DOHH2 (cell line): ENCODE data around the gene GALNT18.

Experiments
- H3F3A ChIP-seq: fragments of 200-600 bp; sonication (generic), shearing (Covaris generic); 2 replicates; pipeline ENCODE4 v1.6.0; 2016; ENCODE audit warnings: antibody characterized with exemption, mild to moderate bottlenecking; ENCODE audit not compliant: control insufficient read depth, insufficient read depth
- H3K27ac ChIP-seq: fragments of 200-600 bp; sonication (generic); 2 replicates; pipeline ENCODE4 v1.5.1; 2014; ENCODE audit warnings: low read depth, mild to moderate bottlenecking, low read length, moderate library complexity
- H3K27me3 ChIP-seq: fragments of 200-600 bp; sonication (generic); 2 replicates; pipeline ENCODE4 v1.6.1; 2014; ENCODE audit warnings: mild to moderate bottlenecking, low read length, mixed read lengths; ENCODE audit not compliant: control insufficient read depth
- H3K36me3 ChIP-seq: fragments of 200-600 bp; sonication (generic); 2 replicates; pipeline ENCODE4 v1.6.1; 2014; ENCODE audit warnings: mild to moderate bottlenecking, low read length, moderate library complexity, mixed read lengths; ENCODE audit not compliant: control insufficient read depth
- H3K4me1 ChIP-seq: fragments of 200-600 bp; sonication (generic); 2 replicates; pipeline ENCODE4 v1.6.1; 2014; ENCODE audit warnings: mild to moderate bottlenecking, low read length, mixed read lengths; ENCODE audit not compliant: control insufficient read depth
- H3K4me2 ChIP-seq: fragments of 200-600 bp; sonication (generic); 2 replicates; pipeline ENCODE4 v1.6.0; 2014; ENCODE audit warnings: mild to moderate bottlenecking, low read length, moderate library complexity
- H3K4me3 ChIP-seq: fragments of 200-600 bp; sonication (generic); 2 replicates; pipeline ENCODE4 v1.5.1; 2014; ENCODE audit warnings: mild to moderate bottlenecking, low read length, mixed read lengths
- H3K79me2 ChIP-seq: fragments of 200-600 bp; sonication (generic); 2 replicates; pipeline ENCODE4 v1.6.1; 2014; ENCODE audit warnings: mild to moderate bottlenecking, low read length, mixed read lengths; ENCODE audit not compliant: control insufficient read depth
- H3K9me2 ChIP-seq: fragments of 200-600 bp; sonication (generic); replicated peaks from 2 replicates; pipeline ENCODE4 v1.6.1; 2014; ENCODE audit warnings: mild to moderate bottlenecking, low read length, mixed read lengths; ENCODE audit not compliant: control insufficient read depth
- H3K9me3 ChIP-seq: fragments of 200-600 bp; sonication (generic); 2 replicates; pipeline ENCODE4 v1.6.1; 2014; ENCODE audit warnings: antibody characterized with exemption, low read length, mixed read lengths; ENCODE audit not compliant: control insufficient read depth, insufficient read depth
- H4K20me1 ChIP-seq: fragments of 200-600 bp; sonication (generic); 2 replicates; pipeline ENCODE4 v1.6.0; 2014; ENCODE audit warnings: low read depth, mild to moderate bottlenecking, antibody characterized with exemption, low read length, moderate library complexity; ENCODE audit not compliant: control insufficient read depth, insufficient read depth
- EZH2phosphoT487 ChIP-seq: fragments of 200-600 bp; sonication (generic); IDR thresholded peaks from 2 replicates; pipeline ENCODE4 v1.6.1; 2017; ENCODE audit warnings: borderline replicate concordance, mild to moderate bottlenecking, antibody characterized with exemption, low read length, moderate library complexity, mixed read lengths
- TF ChIP-seq, protein P1 (sequence below): fragments of 200-600 bp; sonication (generic); IDR thresholded peaks from one replicate; pipeline ENCODE4 v1.5.1; 2014; ENCODE audit warnings: antibody characterized with exemption, mild to moderate bottlenecking, low read depth, low read length; ENCODE audit not compliant: poor library complexity, severe bottlenecking

GALNT18 gene

DNA sequence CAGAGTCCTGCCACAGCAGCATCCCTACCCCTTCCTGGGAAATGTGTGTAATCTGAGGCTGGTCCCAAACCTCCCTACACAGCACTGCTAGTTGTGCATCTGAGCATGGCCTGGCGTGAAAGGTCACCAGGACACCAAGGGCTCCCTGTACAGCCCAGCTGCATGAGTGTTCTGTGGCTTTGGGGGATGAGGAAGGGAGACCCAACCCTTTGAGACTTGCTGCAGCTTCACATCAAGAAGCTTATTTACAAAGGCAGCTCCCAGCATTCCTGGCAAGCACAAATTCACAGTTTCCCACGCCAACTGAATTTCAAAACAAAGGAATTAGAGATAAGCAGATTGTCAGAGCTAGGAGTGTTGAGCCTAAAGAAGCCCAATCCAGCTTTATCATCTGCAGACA, 301.0 kb downstream of the GALNT18 start:
- no peak overlapping the region for H3K4me2 ChIP-seq
- no peak for TF ChIP-seq EZH2phosphoT487
- TF ChIP-seq, protein P1, sequence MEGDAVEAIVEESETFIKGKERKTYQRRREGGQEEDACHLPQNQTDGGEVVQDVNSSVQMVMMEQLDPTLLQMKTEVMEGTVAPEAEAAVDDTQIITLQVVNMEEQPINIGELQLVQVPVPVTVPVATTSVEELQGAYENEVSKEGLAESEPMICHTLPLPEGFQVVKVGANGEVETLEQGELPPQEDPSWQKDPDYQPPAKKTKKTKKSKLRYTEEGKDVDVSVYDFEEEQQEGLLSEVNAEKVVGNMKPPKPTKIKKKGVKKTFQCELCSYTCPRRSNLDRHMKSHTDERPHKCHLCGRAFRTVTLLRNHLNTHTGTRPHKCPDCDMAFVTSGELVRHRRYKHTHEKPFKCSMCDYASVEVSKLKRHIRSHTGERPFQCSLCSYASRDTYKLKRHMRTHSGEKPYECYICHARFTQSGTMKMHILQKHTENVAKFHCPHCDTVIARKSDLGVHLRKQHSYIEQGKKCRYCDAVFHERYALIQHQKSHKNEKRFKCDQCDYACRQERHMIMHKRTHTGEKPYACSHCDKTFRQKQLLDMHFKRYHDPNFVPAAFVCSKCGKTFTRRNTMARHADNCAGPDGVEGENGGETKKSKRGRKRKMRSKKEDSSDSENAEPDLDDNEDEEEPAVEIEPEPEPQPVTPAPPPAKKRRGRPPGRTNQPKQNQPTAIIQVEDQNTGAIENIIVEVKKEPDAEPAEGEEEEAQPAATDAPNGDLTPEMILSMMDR: no peak

GRCh38 chr11:11318961-11319360, 302.8 kb downstream of the GALNT18 start:
- Histone ChIP-seq H3K4me1 (no peaks in the 10 kb centered on the region), H3K4me3 (no peak overlapping the region), H3F3A (no peaks in the 10 kb centered on the region), H3K27ac (no peak overlapping the region), H3K27me3 (no peaks in the 10 kb centered on the region; the same call in 1 of the 2 replicates), H3K36me3 (no peaks in the 10 kb centered on the region), H3K9me3 (no peaks in the 10 kb centered on the region), H3K4me2 (no peak overlapping the region), H3K79me2 (no peaks in the 10 kb centered on the region), H3K9me2 (no peaks in the 10 kb centered on the region), H4K20me1 (no peaks in the 10 kb centered on the region)
- TF ChIP-seq, protein P1: no peak

More for the DNA sequence above, 301.0 kb downstream of the GALNT18 start:
- H3K9me3 ChIP-seq: no peaks in the 10 kb centered on the region
- H3F3A ChIP-seq: no peaks in the 10 kb centered on the region
- no peaks in the 10 kb centered on the region for H3K36me3 ChIP-seq
- H4K20me1 ChIP-seq: no peaks in the 10 kb centered on the region
- H3K27me3 ChIP-seq: no peaks in the 10 kb centered on the region; the same call in 1 of the 2 replicates
- no peak overlapping the region for H3K27ac ChIP-seq
- no peak overlapping the region for H3K4me3 ChIP-seq
- H3K9me2 ChIP-seq: no peaks in the 10 kb centered on the region
- no peaks in the 10 kb centered on the region for H3K4me1 ChIP-seq
- H3K79me2 ChIP-seq: no peaks in the 10 kb centered on the region

DNA sequence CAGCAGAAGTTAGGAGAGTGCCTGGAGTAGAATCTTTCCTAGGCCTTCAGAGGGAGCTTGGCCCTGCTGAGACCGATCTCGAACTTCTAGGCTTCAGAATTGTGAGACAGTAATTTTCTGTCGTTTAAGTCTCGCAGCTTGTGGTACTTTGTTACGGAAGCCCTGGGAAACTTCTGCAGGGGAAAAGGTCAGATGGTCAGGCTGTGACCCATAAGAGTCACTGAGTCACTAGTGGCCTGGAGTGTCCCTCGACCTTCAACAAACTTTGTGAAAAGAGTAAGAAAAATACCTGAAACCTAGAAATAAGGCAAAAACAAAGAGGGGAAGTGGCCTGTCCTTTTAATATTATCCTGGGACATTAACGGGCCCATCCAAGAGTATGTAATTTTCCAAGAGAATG, 303.3 kb downstream of the GALNT18 start:
- no peaks in the 10 kb centered on the region for H3K4me1 ChIP-seq
- H3K9me2 ChIP-seq: no peaks in the 10 kb centered on the region
- H3K27ac ChIP-seq: no peak overlapping the region
- H3K9me3 ChIP-seq: no peaks in the 10 kb centered on the region
- no peaks in the 10 kb centered on the region for H3K36me3 ChIP-seq
- H3K4me3 ChIP-seq: no peak overlapping the region
- no peaks in the 10 kb centered on the region for H3K79me2 ChIP-seq
- no peak overlapping the region for H3K4me2 ChIP-seq
- H4K20me1 ChIP-seq: no peaks in the 10 kb centered on the region
- no peaks in the 10 kb centered on the region for H3F3A ChIP-seq
- no peaks in the 10 kb centered on the region; the same call in 1 of the 2 replicates for H3K27me3 ChIP-seq
- no peak for TF ChIP-seq EZH2phosphoT487
- TF ChIP-seq, protein P1: no peak
